ENCODE measurements around the gene RPL38.

DNA sequence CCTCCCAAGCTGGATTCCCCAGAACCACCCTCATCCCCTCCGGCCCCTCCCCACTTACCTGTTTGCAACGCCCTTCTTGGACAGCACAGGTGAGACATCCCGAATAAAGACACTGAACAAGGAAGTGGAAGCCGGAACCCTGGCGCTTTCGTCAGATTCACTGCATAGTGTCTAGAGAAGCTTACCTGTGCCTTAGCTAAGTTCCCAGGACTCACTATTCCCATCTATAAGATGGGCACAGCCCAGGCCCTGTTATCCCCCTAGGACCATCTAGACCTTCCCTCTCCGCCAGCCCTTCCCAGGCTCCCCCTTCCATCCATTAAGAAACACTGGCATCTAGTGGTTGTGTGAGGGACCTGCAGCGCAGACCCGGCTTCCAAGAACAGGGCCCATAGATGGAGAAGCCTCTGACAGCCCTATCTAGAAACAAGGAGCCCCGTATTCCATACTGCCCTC is 26.9 kb upstream of the RPL38 start:
- TF ChIP-seq ZBTB48 (tag by site-specific recombination; IDR thresholded peaks at IDR 0.05), result no peak
- TF ChIP-seq, protein P1, sequence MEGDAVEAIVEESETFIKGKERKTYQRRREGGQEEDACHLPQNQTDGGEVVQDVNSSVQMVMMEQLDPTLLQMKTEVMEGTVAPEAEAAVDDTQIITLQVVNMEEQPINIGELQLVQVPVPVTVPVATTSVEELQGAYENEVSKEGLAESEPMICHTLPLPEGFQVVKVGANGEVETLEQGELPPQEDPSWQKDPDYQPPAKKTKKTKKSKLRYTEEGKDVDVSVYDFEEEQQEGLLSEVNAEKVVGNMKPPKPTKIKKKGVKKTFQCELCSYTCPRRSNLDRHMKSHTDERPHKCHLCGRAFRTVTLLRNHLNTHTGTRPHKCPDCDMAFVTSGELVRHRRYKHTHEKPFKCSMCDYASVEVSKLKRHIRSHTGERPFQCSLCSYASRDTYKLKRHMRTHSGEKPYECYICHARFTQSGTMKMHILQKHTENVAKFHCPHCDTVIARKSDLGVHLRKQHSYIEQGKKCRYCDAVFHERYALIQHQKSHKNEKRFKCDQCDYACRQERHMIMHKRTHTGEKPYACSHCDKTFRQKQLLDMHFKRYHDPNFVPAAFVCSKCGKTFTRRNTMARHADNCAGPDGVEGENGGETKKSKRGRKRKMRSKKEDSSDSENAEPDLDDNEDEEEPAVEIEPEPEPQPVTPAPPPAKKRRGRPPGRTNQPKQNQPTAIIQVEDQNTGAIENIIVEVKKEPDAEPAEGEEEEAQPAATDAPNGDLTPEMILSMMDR (tag by site-specific recombination; IDR thresholded peaks at IDR 0.05), result peak; percentile 74
- no peak for TF ChIP-seq ZNF24 (tag by site-specific recombination; IDR thresholded peaks at IDR 0.05)
- no peak for TF ChIP-seq ZBTB11 (tag by site-specific recombination; conservative IDR thresholded peaks at IDR 0.05; ENCODE audit: low read depth)

Data from HEK293 (cell line).